Dermis microvascular lymphatic vessel endothelial cell (primary cell): ENCODE results near the gene ANO3. TPM values are rescaled to one million over a fixed set of nuclear protein-coding genes. Genes with fewer than 3 reads are reported as not detected.

Experiments used
- DNase-seq, 2 donors: peaks; one replicate each; pipeline versions ENCODE4 v3.0.0 to v3.0.0-alpha.2; 2010; ENCODE audit warnings: low read depth in 2 of 2
- total RNA-seq: library from RNA; depleted of rRNA; stranded (reverse); fragments of >200 nt; gene quantifications from 2 replicates; pipeline ENCODE4 v1.2.1, GENCODE V29; 2014

Gene ANO3
- total RNA-seq, 1 donor from 2014 or later = not detected

- DNase-seq = no peak
Observed at GRCh38 chr11:26353010-26353409, 21.1 kb downstream of the ANO3 start.

GRCh38 chr11:26359055-26359454, 27.1 kb downstream of the ANO3 start:
- no peak for DNase-seq

GRCh38 chr11:26365284-26365683, 33.4 kb downstream of the ANO3 start:
- DNase-seq = no peak

- no peak for DNase-seq
Observed at GRCh38 chr11:26377619-26378018, 45.7 kb downstream of the ANO3 start.

GRCh38 chr11:26399336-26399735, 67.4 kb downstream of the ANO3 start:
- no peak for DNase-seq

GRCh38 chr11:26410706-26411366, 78.9 kb downstream of the ANO3 start:
- DNase-seq = no peak

- DNase-seq = no peak
Observed at GRCh38 chr11:26412955-26413354, 81.0 kb downstream of the ANO3 start.

- no peak for DNase-seq
Observed at GRCh38 chr11:26418386-26418912, 86.5 kb downstream of the ANO3 start.

- DNase-seq = no peak
Observed at GRCh38 chr11:26420331-26420730, 88.4 kb downstream of the ANO3 start.

GRCh38 chr11:26424255-26424654, 92.3 kb downstream of the ANO3 start:
- no peak for DNase-seq

GRCh38 chr11:26439854-26440253, 107.9 kb downstream of the ANO3 start:
- DNase-seq = no peak

GRCh38 chr11:26442131-26442530, 110.2 kb downstream of the ANO3 start:
- DNase-seq = no peak

GRCh38 chr11:26443617-26444016, 111.7 kb downstream of the ANO3 start:
- no peak for DNase-seq

GRCh38 chr11:26457636-26458035, 125.7 kb downstream of the ANO3 start:
- no peak for DNase-seq

GRCh38 chr11:26465274-26465673, 133.3 kb downstream of the ANO3 start:
- DNase-seq = no peak

- no peak for DNase-seq
Observed at GRCh38 chr11:26467506-26467905, 135.6 kb downstream of the ANO3 start.

GRCh38 chr11:26470992-26471391, 139.1 kb downstream of the ANO3 start:
- DNase-seq = no peak

- no peak for DNase-seq
Observed at GRCh38 chr11:26473216-26474194, 141.6 kb downstream of the ANO3 start.

GRCh38 chr11:26474401-26474800, 142.5 kb downstream of the ANO3 start:
- no peak for DNase-seq

GRCh38 chr11:26477396-26477795, 145.5 kb downstream of the ANO3 start:
- DNase-seq = no peak

- no peak for DNase-seq
Observed at GRCh38 chr11:26478710-26479109, 146.8 kb downstream of the ANO3 start.

- no peak for DNase-seq
Observed at GRCh38 chr11:26480041-26480440, 148.1 kb downstream of the ANO3 start.
